Measurements from ENCODE around the gene BTBD7.

BTBD7 gene

DNA sequence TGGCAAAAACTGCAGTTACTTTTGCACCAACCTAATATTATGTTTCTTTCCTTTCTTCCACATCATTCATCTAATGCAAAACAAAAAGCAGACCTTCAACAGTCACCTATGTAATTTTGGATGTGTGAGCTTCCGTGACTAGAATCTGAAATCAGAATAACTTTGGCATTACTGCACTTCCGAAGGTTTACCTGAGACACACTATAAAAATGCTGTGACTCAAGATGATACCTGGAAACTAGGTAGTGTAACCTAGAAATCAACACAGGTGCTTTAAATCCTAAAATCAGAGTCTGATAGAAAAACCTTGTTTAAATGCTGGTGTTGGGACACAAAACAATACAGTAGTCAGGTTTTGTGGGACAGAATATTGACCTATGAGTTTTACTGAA lies 2.2 kb downstream of the BTBD7 start:
- no peak for DNase-seq

DNA sequence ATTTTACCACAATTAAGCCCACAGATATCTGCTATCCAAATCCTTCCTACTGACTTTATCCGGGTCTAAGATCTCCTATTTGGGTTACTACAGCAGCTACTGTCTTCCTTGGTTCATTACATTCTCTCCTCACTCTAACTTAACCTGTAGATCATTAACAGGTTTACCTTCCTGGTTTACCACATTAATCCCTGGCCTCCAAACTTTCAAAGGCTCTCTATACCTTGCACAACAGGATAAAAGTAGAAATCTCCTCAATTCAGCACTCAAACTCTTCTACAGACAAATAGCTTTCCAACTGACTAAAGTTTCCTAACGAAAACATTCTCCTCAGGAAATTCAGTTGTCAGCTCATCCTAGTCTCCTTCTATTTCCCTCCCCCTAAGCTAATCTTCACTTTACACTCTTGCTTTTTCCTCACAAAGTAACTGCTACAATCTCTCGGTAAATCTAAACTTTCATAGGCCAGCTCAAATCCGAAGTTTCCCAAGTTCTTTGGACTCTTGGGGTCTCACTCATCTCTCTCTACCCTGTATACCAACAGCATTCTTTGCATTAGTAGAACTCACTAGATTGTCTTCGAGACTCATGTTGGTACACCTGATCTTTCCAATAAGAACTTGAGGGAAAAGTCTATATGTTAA lies 2.7 kb downstream of the BTBD7 start:
- DNase-seq = no peak

DNA sequence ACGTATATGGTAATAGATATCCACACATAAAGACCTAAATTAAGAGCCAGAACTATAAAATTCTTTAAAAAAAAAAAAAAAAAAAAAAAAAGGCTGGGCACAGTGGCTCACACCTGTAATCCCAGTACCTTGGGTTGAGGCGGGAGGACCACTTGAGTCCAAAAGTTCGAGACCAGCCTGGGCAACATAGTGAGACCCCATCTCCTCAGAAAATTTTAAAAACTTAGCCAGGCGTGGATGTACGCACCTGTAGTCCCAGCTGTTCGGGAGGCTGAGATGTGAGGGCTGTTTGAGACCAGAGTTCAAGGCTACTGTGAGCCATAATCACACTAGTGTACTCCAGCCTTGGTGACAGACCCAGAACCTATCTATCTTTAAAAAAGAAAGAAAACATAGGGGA lies 4.3 kb downstream of the BTBD7 start:
- no peak for DNase-seq

DNA sequence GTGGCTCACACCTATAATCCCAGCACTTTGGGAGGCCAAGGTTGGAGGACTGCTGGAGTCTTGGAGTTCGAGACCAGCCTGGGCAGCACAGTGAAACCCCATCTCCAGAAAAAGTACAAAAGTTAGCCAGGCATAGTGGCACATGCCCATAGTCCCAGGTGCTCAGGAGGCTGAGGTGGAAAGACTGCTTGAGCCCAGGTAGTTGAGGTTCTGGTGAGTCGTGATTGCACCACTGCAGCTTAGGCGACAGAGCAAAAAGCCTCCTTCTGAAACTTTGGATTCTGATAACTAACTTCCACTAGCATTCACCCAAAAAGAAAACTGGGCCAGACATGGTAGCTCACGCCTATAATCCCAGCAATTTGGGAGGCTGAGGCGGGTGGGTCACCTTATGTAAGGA lies 6.6 kb downstream of the BTBD7 start:
- no peak for DNase-seq

DNA sequence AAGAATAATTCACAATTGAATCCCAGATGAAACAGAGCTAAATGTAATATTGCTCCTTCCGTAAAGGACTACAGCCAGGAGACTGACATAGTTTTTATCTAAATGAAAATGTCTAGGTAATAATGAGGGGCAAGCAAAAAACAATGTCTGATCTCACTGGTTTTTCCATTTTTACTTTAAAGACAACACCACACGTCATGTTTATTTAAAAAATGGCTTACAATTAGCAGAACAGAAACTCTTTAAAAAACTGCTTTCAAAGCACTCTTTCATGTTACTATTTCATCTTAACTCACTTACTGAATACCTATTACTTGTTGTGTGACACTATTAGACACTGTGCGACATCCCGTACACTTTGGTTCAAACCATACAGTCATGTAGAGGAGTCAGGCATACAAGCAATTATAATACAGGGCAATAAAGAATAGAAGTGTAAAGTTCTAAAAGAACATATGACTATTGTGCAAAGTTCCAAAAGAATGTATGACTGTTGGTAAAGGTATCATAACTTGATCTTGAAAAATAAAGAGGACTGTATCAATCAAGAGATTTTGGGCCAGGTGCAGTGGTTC lies 9.1 kb downstream of the BTBD7 start:
- no peak for DNase-seq

DNA sequence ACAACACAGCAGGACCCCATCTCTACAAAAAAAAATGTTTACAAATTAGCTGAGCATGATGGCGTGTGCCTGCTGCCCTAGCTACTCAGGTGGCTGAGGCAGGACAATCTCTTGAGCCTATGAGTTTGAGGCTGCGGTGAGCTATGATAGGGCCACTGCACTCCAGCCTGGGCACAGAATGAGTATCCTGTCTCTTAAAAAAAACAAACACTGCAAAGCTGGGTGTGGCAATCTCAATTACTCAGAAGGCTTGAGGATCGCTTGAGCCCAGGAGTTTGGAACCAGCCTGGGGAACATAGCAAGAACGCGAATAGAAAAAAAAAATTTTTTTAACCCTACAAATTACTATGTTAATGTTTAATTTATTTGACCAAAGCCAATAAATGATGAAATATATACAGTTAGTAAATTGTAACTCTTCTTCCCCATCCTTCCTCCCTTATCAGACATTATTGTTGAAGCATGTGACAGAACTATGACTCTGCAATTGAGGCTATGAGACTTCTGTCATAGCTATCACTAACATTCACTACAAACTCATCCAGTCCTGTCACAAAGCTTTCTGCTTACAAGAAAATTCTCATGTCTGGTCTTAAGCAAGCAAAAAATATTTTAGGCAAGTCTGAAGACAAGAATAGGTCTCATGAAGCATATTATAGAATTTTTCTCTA lies 9.8 kb downstream of the BTBD7 start:
- DNase-seq = no peak

GRCh38 chr14:93320489-93320888 lies 12.3 kb downstream of the BTBD7 start:
- no peak for DNase-seq

DNA sequence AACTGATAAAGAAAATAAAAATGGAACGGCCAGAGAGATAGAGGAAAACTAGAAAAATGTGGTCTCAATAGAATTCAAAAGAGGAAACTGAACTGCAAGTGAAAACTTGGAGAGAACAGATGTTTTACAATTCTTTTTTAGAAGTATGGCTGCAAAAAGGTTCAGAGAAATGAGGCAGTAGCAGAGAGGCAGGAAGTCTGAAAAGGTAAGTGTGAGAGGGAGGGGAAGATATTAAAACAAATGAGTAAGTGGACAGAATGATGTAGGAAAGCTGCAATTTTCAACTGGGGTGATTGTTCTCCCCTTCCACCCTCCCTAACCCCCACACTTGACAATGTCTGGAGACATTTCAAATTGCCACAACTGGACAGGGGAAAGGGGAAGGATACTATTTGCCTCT lies 12.9 kb downstream of the BTBD7 start:
- no peak for DNase-seq

GRCh38 chr14:93319494-93319893 lies 13.3 kb downstream of the BTBD7 start:
- no peak for DNase-seq

DNA sequence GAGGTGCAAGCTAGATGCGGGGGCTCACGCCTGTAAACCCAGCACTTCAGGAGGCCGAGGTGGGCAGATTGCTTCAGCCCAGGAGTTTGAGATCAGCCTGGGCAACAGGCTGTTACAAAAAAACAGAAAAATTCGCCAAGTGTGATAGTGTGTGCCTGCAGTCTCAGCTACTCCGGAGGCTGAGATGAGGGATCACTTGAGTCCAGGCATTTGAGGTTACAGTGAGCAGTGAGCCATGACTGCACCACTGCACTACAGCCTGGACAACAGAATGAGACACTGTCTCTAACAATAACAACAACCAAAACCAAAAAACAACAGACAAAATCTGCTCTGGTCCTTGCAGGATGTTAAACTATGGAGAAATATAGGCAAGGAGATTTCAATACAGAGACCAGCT lies 13.9 kb downstream of the BTBD7 start:
- no peak for DNase-seq

- no peak for DNase-seq
These were observed 14.7 kb downstream of the BTBD7 start for GRCh38 chr14:93317875-93318807.

DNA sequence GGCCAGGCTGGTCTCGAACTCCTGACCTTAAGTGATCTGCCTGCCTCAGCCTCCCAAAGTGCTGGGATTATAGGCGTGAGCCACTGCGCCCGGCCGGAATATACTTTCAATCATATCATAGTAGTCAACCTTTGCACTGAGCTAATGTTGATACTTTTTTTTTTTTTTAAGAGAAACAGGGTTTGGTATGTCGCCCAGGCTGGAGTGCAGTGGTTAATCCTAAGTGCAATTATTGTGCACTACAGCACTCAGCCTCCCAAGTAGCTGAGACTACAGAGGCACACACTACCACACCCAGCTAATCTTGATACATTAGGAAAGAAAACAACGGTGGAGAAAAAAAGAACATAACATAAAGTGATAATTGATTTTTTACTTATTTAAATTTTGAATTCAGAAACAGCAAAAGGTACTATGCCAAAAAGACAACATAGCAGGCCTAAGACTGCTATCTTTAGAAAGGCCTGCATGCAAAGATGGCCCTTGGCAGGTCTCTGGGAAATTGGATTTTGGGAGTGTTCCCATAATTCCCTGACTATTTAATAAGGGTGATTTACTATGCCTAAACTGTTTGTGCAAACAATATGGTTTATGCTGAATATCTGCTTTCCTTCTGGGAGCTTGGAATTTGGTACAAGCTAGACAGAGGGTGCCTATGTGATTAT lies 15.5 kb downstream of the BTBD7 start:
- no peak for DNase-seq

GRCh38 chr14:93316716-93317115 lies 16.1 kb downstream of the BTBD7 start:
- DNase-seq = no peak

DNA sequence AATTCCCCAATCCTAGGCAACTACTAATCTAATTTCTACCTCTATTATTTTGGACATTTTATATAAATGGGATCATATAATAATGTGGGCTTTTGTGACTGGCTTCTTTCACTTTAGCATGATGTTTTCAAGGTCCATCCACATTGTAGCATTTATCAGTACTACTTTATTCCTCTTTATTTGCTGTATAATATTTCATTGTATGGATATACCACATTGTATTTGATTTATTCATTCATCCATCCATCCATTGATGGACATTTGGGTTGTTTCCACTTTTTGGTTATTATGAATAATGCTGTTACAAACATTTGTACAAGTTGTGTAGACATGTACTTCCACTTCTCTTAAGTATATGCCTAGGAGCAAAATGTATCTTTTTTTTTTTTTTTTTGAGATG lies 17.3 kb downstream of the BTBD7 start:
- no peak for DNase-seq

- no peak for DNase-seq
These were observed 21.8 kb downstream of the BTBD7 start for GRCh38 chr14:93311082-93311481.

DNA sequence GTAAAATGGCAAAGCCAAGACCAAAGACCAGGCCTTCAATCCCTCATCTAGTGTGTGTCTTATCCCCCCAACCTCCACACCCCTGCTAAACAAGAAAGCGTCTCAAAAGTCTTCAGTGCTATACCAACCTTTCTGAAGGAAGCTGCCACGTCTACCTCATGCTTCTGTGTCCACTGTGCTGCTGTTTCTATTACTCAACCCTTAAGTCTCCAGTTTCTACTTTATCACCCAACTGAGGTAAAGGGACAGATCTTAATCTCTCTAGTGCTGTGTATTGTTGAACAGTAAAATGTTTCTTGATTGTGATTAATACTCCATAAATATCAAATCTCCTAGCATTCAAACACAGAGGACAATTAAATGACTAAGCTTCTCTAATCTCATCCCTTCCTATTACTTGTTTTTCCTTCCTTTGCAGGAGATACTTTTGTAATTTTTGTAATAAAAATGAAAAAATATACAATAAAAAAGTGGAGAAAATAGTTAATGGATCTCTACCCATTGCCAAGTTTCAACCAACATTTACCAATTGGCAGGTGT lies 23.3 kb downstream of the BTBD7 start:
- no peak for DNase-seq

DNA sequence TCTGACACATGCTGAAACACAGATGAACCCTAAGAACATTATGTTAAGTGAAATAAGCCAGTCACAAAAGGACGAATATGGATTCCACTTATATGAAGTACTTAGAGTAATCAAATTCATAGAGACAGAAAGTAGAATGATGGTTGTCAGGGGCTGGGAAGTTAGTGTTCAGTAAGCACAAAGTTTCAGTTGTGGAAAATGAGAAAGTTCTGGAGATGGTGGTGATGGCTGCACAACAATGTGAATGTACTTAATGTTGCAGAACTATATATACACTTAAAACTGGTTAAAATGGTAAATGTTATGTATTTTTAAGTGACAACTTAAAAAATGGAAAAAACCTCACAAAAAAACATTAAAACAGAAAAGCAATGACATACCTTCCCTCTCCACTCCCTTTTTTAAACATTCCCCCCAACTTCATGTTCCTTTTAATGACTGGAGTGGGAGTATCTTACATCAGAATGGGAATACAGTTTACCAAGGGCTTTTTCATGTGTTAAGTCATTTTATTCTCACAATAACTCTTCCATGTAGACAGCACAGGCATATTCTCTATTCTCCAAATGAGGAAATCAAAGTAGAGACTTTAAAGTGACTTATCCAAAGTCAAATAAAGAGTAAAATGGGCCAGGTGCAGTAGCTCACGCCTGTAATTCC lies 24.0 kb downstream of the BTBD7 start:
- DNase-seq = no peak

DNA sequence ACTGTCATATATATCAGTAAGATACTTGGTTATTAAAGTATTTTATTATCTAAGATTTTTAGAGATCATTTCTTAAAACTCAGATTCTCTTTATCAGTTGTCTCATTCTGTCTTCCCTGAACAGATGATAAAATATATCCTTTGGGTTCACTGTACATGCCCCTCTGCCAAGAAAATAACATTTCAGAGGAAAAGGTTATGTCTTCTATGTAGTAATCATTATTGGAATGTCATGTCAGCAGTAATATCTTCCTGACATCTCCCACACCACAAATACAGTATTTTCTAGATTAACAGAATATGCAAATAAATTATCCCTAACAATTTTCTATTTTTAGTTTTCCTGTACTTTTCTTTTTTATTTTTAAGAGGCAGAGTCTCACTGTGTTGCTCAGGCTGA lies 26.0 kb downstream of the BTBD7 start:
- DNase-seq = no peak

DNA sequence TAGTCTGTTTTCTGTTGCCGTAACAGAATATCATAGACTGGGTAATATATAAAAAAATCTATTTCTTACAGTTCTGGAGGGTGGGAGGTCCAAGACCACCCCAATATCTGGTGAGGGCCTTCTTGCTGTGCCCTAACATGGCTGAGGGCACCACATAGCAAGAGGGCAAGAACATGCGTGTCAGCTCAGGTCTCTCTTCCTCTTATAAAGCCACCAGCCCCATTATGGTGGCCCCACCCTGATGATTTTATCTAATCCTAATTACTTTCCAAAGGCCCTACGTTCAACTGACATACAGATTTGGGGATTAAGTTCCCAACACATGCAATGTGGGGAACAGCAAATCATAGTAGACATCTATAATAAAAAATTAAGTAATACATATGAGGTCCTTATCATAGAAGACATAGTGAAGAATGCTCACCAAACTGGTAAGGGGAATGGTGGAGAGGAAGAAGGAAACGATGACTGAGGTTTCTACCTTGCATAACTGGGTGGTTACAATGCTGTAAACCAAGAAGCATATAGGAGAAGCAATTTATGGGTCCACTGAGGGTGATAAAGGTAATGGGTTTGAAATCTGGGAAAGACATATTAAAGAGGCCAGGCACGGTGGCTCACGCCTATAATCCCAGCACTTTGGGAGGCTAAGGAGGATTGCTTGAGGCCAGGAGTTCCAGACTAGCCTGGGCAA lies 27.0 kb downstream of the BTBD7 start:
- DNase-seq = no peak

DNA sequence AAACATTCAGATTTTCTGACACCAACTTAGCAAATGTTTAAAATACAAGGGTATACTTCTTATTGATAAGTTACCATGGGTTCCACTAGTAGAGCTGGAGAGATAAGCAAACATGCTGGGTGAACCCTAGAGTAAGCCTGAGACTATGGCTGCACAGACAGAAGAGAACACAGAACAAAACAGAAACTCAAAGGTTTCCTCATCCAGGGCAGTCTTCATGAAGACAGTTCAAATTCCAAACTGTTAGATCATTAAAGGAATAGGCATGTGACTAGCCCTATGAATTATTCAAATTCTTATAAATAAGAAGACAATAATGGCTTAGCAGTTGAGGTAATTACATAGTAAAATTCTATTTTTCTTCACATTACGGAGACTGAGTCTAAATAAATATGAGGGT lies 28.1 kb downstream of the BTBD7 start:
- DNase-seq = no peak

DNA sequence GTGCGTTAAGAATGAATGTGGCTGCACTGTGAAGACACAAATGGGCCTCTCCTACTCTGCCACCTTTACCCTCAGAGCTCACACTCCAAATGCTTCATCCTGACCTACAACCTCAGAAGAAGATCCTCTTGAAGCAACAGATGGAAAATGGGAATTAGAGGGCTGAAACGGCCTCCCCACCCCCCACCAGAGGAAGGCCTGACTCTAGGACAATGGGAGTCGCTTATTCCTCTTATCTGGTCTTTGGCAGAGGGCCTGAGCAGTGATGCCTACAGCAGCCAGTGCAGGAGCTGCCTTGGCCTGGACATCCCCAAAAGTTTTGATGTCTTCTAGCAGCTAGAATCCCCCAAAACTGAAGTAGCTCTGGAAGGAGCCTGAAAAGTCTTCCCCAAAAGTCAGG lies 29.2 kb downstream of the BTBD7 start:
- DNase-seq = no peak
